RWPE1 (cell line): ENCODE data around the gene ERF.
"Not testable (repeated sequence)": the region's sequence is repeated elsewhere in the genome, so short reads cannot be mapped to it uniquely, and the experiment has no call there.

Experiments
- CTCF ChIA-PET: fragments of 350-600 bp; sonication (Branson Sonifier 250); formaldehyde crosslinking; extraction: SDS; loops from one replicate; lab custom pipeline; 2021; lab: Yijun Ruan, JAX
- POLR2A ChIA-PET: fragments of 400-600 bp; formaldehyde crosslinking; extraction: SDS; loops from one replicate; lab custom pipeline; 2020; ENCODE audit warnings: antibody characterized with exemption; ENCODE audit not compliant: low non-redundant PET; lab: Yijun Ruan, JAX
- DNase-seq: peaks from one replicate; pipeline ENCODE4 v3.0.0; 2012; ENCODE audit warnings: low spot score
- H3K27ac ChIP-seq: fragments of 450-650 bp; 2 replicates; pipeline ENCODE4 v1.5.1; 2017
- TF ChIP-seq, protein P1 (sequence below): fragments of 450-650 bp; conservative IDR thresholded peaks from 2 replicates; pipeline ENCODE4 v1.5.1; 2017; ENCODE audit warnings: low read depth, mild to moderate bottlenecking

ERF gene

DNA sequence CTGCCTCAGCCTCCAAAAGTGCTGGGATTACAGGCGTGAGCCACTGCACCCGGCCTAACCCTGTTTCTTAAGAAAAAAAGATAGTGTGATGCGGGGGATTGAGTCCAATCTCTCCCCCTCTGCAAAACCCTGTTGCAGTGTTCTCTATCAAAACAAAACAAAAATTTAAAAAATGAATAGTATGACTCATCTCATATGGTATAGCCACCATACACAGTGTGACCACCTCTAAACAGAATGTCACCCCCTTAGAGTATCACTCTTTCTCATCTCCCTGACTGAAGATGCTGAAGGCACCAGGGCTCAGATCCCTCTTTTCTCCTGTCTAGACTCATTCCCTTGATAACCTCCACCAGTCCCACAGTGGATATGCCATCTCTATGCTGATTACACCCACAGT, 6.8 kb upstream of the ERF start:
- TF ChIP-seq, protein P1, sequence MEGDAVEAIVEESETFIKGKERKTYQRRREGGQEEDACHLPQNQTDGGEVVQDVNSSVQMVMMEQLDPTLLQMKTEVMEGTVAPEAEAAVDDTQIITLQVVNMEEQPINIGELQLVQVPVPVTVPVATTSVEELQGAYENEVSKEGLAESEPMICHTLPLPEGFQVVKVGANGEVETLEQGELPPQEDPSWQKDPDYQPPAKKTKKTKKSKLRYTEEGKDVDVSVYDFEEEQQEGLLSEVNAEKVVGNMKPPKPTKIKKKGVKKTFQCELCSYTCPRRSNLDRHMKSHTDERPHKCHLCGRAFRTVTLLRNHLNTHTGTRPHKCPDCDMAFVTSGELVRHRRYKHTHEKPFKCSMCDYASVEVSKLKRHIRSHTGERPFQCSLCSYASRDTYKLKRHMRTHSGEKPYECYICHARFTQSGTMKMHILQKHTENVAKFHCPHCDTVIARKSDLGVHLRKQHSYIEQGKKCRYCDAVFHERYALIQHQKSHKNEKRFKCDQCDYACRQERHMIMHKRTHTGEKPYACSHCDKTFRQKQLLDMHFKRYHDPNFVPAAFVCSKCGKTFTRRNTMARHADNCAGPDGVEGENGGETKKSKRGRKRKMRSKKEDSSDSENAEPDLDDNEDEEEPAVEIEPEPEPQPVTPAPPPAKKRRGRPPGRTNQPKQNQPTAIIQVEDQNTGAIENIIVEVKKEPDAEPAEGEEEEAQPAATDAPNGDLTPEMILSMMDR = no peak
- no peak overlapping the region for H3K27ac ChIP-seq
- CTCF ChIA-PET = interaction anchor here (0.9 kb wide), 1 partner anchor 18 kb away, joined by 3 read pairs; no protein-coding TSS in a partner anchor
- POLR2A ChIA-PET = no interaction called here
- no peak for DNase-seq

GRCh38 chr19:42257842-42258241, 2.9 kb upstream of the ERF start:
- DNase-seq, H3K27ac ChIP-seq: not testable (repeated sequence)
- POLR2A ChIA-PET = interaction anchor here (0.6 kb wide), 1 partner anchor 38 kb away, joined by 4 read pairs; no protein-coding TSS in a partner anchor
- CTCF ChIA-PET = interaction anchor here (1.0 kb wide), 1 partner anchor 22 kb away, joined by 4 read pairs; no protein-coding TSS in a partner anchor

DNA sequence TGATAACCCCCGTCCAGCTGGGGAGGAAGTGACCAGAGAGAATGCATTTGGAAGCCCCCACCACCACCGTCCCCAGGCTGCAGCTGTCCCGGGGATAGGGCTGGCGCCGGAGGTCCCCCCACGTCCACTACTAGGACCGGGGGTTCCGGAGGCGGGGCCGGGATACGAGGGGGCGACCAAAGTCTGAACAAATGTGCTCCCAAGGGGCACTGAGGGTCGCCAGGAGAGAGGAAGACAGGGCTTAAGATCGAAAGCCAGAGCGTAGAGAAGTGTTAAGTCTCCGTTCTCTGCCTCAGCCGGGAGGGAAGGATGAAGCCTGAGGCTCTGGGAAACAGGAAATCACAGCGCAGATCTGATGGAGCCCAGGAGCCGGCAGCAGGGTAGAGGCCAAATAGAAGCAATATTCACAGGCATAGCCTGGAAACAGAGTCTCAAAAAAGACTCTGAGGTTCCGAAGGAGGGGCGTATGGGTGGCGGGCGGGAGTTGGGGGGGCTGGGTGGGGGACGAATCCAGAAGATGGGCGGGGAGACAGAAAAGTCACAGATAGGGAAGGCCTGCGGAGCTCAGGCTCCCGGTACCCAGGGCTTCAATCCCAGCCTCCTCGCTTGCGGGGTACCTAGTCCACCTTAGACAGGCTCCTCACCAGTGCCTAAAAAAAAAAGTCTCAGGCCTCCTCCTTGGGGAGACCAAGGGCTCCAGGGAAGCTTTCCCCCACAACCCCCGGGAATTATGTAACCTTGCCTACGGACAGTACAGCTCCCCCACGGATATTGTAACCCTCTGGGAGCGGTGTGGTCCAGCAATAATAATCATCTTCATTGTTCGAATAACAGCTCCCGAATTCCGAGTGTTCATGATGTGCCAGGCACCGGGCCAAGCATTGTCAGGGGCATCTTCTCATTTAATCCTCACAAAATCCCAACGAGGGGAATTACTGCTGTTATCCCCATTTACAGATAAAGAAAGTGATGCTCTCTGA, 1.1 kb upstream of the ERF start:
- DNase-seq = no peak
- TF ChIP-seq, protein P1 = no peak
- ChIA-PET CTCF (interaction anchor here (1.0 kb wide), 1 partner anchor 23 kb away, joined by 3 read pairs; no protein-coding TSS in a partner anchor), POLR2A (no interaction called here)
- peak overlapping the region; percentile 98 for H3K27ac ChIP-seq

GRCh38 chr19:42254089-42254849, 659 bp downstream of the ERF start:
- DNase-seq = peak; percentile 60
- ChIA-PET POLR2A (no interaction called here), CTCF (interaction anchor here (1.8 kb wide), 1 partner anchor 26 kb away, joined by 5 read pairs; no protein-coding TSS in a partner anchor)
- peak overlapping the region; percentile 98 for H3K27ac ChIP-seq
- TF ChIP-seq, protein P1 = no peak

DNA sequence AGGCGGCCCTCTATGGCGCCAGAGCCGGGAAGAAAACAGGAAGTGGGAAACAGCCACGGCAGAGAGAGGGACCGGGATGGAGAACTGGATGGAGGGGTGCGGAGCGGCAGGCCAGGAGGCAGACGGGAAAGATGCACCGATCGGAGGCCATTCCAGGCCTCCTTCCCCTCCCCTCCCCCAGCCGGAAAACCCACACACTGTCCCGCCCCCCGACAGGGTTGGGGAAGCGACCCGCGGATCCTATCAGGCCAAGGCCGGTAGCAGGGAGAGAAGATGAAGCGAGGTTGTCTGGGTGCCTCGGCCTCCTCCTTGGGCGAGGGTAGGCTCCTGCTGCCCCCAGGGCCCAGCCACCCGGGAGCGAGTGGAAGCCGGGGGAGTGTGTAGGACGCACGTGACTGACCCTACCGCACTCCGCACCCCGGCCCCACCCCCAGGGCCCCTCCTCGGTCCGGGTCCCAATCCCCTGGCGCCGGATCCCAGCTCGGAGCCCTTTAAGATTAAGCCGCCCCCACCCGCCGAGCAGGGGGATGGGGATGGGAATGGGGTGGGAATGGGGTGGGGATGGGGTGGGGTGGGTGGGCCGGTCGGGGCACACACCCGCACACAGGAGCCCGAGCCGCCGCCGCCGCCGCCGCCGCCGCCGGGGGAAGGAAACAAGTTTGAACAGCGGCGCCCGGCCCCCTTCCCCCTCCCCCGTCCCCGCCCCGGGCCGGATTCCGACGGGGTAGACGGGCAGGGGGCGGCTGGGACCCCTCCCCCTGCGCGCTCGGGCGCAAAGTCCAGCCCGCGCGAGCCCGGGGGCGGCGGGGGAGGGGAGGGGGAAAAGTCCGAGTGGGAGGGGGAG, 1.5 kb downstream of the ERF start:
- CTCF ChIA-PET = interaction anchor here (1.8 kb wide), 1 partner anchor 27 kb away, joined by 5 read pairs; no protein-coding TSS in a partner anchor
- POLR2A ChIA-PET = no interaction called here
- peak; percentile 70 for DNase-seq
- H3K27ac ChIP-seq = peak overlapping the region; percentile 98
- TF ChIP-seq, protein P1 = no peak
